GOT3 (cell line): ENCODE results near the gene KCNH1.

Source experiments
- DNase-seq: peaks from one replicate; lab custom pipeline; 2025; ENCODE audit warnings: mixed read lengths; lab: John Stamatoyannopoulos, UW

Gene KCNH1

DNA sequence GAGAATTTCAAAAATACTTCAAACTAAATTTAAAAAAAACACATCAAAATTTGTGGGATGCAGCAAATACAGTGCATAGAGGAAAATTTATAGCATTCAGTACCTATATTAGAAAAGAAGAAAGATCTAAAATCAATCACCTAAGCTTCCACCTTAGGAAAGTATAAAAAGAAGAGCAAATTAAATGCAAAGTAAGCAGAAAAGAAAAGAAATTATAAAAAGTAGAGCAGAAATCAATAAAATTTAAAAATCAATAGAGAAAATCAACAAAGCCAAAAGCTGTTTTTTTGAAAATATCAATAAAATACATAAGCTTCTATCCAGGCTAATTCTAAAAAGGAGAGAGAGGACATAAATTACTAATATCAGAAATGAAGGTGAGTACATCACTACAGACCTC, 255.4 kb downstream of the KCNH1 start:
- DNase-seq = no peak

DNA sequence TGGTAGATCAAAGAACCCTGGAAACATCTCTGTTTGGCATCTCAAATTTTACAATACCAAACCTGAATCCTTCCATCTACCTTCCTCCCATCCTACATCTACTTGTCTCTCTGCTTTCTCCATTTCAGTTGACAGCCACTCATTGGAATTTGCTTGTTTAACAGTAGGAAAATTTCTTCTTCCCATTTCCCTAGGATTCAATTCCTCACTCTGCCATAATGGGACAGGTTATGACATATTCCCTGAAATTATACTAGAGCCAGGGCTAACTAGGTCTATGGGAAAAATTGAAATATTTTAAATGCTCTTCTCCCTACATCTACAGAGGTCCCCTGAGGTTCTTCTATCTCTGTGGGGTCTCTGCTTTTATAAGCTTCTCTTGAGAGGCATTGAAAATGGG, 257.7 kb downstream of the KCNH1 start:
- no peak for DNase-seq

DNA sequence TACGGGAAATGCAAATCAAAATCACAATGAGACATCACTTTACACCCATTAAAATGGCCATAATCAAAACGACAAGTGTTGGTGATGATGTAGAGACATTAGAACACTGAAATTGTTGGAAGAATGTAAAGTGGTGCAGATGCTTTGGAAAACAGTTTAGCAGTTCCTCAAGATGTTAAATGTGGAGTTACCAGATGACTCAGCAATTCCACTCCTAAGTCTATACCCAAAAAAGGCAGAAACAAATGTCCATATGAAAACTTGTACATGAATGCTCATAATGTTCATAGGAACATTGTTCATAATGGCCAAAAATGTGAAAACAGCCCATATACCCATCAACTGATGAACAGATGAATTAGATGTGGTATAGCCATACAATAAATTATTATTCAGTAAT, 267.4 kb downstream of the KCNH1 start:
- DNase-seq = no peak

DNA sequence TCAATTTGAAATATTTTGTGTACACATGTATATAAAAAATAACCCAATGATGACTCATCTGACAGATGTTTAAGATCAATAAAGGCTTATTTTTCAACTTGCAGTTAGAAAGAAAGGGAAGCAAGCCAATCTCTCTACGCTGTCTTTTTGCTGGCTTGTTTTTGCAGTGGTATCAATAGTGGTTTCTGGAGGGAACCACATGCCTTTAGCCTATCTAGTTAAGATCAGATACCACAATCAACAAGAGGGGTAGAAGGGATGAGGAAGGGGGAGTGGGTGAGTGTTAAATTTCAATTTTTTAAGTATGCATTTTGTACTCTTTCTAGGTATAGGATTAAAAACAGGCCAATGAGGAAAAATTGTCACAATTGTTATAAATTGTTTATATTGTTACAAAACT, 276.2 kb downstream of the KCNH1 start:
- no peak for DNase-seq

DNA sequence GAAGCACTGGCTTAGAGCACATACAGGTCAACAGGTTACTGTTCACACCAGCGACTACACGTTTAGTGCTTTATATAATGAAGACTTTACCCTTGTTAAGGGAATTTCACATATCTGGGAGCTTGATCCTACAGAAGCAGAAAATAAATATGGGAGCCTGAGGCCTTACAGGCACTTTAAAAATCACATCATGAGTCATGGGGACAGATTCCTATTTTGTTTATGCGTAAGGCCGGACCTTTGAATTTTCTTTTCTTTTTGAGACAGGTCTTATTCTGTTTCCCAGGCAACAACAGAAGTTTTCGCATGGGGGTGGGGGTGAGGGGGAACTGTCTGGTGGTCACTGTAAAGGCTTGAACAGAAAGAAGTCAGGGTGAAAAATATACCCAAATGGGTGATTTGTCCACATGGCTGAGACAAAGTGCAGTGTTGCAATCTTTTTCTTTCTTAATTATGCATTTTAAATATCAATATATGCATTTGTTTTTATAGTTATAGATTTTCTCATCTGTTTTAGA, 276.7 kb downstream of the KCNH1 start:
- no peak for DNase-seq

DNA sequence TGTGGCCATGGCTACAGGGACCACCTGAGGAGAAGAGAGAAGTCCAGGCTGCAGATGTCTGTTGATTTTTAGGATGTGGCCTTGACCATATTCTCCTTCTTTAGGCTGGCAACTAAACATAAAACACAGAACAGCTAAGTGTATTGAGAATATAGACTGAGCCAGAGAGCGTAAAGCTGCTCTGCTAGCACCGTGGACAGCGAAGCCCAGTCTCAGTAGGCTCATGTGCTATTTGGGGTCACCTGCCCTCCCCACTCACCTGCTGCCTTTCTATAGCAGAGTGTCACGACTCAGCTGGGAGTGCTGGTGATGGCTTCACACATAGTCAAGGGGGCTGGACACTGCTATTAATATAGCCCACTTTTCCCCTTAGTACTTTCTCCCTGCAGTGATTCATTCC, 278.5 kb downstream of the KCNH1 start:
- no peak for DNase-seq

DNA sequence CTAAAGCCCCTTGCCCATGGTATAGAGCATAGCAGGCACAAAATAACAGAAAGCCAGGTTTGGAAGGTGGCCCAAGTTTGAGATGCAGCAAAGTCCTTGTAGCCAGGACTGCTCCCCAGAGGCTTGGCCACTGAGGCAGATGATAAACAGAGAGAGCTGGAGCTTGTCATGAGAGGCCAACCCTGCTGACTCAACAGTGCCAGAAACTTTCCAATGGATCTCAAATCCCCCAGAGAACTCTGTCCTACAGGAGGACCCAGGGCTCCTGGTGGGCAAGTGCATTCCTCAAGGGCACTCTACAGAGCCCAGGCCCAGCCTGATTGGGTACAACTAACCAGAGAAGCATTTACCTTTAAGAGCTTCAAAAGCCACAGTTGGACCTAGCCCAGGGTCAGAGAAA, 280.7 kb downstream of the KCNH1 start:
- DNase-seq = no peak

DNA sequence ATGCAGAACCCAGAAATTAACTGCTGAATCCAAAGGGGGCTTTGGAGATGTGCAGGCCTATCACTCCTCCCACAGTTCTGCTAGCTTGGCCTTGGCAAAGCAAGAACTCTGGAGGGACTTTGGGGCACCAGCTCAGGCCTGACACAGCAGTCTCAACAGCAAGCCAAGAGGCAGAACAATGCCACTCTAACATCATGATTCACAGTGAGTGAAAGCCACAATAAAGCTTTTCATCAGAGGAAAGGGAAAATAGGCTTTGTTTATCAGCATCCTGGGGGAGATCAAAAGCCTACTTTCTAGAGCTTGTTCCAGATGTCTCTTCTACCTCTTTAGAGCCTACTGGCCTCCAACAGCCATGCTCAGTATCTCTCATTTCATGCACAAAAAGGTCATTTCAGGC, 283.4 kb downstream of the KCNH1 start:
- DNase-seq = no peak

DNA sequence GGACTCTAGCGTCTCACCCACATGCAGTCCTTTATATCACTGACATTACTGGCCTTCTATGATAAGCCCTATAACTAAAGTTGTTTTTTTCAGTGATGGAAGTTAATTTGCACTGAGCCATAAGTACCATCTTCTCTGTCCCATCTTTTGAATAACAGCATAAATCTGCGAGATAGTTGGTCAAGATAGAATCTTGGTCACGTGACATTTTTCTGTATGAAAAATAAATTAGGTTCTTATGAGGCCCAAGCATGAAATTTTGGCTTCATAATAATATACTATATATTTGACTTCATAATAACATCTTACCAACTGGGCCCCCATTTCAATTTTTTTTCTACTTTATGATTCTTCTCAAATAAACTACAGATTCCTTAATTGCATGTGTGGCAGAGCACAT, 285.5 kb downstream of the KCNH1 start:
- no peak for DNase-seq

DNA sequence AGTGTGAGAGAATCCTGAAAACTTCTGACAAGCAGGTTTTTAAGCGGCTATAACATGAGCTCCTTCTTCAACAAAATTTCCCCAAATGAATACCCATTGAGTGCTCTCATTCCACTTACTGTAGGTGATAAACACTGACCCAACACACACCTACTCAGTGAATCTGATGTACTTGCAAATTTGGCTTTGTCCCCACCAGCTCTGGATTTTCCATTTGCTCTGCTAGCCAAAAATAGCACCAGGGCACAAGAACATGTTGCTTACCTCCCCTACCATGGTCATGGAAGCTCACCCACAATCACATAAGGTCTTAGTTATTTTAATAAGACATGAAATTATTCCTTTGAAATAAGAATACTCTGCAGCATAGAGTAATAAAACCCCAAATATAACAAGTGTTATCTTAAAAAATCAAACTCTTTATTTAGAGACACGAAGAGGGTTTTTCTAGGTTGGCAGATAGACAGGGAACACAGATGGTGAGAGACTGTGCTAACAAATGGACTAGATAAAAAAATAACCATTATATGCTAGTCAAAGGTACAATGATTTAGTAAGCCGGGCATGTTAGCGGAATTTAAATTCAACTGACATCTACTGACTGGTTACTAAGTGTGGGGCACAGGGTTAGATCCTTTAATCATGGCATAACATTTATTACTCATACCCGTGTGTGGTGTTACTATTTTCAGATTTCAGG, 291.9 kb downstream of the KCNH1 start:
- no peak for DNase-seq

DNA sequence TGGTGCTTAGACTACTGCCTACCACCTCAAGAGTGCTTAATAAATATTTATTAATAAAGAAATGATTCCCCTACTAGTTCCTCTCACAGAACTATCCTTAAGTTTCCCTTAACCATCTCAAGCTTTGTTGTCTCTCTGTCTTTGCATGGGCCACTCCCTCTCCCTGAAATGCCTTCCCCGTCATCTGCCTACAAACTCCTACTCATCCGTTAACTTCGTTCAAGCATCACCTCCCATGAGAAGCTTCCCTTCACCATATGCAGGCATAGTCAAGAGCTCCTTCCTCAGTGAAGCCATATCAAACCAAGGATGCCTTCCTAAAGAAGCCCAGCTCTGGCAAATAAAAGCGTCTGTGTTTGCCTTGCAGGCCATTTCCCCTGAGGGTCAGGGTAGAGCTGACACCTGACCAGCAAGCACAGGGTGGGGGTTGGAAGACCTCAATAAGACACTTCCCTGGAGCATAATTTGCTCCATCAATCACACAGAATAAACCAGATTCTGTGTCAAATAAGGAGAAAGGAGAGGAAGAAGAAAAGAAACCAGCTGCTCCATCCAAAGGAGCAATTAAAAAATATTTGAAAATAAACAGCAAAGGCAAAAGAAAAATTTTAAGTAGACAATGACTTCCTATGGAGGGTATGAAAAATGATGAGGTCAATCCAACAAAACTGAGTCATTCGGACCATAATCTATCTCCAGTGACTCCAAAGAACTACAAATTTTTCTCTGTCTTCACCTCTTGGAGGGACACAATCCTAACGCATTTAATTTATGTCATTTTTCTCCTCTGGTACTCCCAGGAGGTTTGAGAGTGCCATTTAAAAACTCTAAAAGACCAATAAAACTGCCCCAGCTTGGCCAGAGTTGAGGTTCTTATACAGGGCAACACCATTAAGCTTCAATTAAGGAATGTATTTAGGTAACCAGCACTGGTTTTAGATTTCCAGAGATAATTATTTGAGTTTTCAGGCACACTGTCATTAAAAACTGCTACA, 303.6 kb downstream of the KCNH1 start:
- DNase-seq = no peak

DNA sequence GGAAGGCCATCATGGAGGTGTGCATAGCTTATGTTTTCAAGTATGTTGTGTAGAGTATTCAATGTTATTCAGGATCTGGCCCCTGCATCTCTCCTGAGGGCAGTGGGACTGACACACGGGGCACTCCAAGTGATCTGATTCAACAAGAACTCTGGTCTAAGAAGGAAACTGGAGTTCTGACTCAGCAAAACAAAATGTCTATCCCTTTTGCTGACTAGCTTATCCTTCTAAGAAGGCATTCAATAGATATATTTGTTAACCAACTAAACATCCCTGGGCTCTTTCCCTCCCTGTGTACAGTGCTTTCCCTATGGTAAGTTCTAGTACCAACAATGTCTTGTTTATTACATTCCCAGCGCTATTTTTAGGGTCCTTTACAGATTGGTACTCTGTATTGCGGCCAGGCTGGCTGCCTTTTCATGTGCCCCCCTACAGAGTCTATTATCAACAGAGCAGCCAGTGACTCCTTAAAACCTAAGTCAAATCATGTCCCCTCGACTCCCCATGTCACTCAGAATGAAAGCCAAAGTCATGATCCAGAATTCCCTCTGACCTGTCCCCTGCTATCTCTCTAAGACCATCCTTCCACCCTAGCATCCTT, 304.9 kb downstream of the KCNH1 start:
- no peak for DNase-seq

DNA sequence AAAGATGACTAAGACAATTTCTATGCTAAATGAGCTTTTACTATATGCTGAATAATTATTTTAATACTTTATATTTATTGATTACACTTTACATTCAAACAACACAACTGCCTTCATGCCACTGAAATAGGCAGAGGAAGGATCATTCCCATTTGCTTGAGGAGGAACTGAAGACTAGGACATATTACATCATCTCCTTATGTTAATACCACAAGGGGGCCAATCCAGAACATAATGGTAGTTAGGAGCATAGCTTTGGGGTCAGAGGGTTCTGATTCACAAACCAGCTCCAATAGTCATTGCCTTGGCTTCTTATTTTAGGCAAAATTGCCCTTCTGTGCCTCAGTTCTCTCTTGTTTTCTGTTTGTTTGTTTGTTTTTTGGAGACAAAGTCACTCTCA, 306.5 kb downstream of the KCNH1 start:
- no peak for DNase-seq

DNA sequence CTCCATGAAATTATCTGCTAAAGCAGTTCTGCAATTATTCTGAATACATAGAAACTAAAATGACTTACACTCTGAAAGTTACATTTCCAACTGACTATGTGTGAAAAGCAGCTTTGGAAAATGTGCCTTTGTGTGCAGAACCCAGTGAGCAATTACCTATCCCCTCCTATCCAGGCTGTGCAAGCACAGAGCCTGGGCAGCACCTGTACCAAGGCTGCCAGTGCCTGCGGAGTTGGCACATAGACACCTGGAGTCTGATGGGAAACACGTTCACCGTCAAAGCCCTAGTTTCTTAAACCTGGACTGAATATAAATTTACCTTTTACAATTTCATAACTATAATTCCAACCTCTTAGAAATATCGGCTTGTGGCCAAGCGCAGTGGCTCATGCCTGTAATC, 307.3 kb downstream of the KCNH1 start:
- no peak for DNase-seq

DNA sequence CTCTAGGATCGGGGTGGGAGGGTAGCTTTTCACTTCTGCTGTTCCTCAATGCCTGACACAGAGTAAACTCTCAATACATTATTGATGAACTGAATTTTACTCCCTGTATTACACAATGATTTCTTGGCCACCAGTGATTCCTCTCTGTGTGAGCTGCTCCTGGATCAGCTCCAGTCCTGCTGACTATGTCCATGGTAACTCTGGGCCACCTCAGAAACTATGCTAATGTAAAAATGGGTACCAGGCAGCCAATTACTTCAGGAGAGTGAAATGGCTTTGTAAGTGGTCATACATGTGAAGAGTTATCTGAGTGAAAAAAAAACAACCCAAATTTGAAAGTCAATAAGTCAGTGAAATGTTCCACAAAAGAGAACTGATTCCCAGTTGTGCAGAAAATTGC, 311.0 kb downstream of the KCNH1 start:
- DNase-seq = no peak

DNA sequence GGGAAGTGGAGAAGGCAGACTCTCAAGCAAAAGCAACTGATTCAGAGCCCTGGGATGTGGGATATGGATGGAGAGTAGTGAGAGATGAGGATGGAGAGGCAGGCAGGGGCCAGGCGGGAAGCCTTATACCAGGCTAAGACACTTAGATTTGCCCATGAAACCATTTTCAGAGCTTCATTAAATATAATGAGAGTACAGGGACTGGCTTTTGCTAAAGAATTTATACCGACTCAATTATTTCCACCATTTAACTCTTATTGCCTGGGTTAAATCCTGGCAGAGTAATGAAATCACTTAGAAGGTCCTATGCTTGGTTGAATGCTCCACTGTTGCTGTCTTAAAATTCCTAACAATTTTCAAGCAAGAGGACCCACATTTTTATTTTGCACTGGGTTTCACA, 311.7 kb downstream of the KCNH1 start:
- DNase-seq = no peak

DNA sequence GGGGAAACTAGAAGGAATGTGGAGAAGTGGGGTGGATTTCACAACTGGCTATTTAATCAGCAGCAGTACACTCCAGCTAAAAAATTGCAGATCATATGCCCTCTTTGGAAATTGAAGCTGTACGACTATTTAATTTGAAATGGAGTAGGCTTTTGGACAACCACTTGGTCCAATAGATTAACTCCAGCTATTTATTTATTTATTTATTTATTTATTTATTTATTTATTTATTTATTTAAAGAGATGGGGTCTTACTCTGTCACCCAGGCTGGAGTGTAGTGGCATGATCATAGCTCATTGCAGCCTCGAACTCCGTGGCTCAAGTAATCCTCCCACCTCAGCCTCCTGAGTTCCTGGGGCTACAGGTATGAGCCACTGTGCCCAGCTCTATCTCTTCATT, 312.3 kb downstream of the KCNH1 start:
- no peak for DNase-seq

DNA sequence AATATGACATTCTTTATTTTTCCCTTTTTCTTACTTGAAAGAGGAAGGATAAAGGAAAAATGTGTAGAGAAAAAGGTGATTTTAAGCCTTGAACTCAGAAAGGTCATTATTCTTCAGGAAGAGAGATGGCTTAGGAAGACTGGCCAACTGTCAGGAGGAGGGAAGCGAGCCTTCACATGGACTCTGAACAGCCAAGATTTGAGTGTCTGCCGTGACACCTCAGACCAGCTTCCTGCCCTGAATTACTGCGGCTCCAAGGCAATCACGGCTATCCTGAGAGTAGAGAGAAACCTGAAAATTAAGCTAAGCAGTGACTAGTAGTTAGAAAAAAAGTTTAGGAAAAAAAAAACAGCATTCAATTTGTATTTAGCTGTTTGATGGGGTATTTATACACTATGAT, 314.7 kb downstream of the KCNH1 start:
- DNase-seq = no peak

DNA sequence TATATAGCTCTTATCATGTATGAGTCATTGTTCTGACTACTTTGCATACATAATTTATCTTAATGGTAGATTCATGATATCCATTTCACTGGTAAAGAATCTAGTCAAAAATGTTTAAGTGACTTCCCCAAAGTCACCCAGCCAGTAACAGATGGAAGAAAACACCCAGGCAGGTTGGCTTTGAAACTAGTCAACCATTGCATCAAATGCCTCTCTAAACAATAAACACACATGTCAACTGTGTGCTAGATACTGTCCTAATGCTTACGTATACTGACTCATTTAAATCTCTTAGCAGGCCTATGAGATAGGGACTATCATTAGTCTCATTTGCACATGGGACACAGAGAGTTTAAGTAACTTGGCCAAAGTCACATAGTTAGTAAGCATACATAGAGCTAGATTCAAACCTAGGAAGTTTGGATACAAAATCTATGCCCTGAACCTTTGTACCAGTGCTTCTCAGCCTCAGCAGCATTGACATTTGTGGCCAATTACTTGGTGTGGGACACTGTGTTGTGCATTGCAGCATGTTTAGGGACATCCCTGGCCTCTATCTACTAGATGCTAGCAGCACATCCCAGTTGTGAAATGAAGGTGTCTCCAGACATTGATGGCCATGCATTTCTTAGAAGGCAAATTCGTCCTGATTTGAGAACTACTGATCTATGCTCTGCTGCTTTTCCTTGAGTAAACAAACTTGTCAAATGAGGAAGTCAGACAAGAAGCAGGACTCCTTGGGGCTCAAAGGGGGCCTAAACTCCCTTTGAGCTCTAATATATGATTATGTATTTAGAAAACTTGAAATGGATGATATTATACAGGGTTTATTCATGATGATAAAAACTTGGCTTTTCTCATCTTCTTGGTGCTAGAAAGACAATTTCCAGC, 316.3 kb downstream of the KCNH1 start:
- no peak for DNase-seq

DNA sequence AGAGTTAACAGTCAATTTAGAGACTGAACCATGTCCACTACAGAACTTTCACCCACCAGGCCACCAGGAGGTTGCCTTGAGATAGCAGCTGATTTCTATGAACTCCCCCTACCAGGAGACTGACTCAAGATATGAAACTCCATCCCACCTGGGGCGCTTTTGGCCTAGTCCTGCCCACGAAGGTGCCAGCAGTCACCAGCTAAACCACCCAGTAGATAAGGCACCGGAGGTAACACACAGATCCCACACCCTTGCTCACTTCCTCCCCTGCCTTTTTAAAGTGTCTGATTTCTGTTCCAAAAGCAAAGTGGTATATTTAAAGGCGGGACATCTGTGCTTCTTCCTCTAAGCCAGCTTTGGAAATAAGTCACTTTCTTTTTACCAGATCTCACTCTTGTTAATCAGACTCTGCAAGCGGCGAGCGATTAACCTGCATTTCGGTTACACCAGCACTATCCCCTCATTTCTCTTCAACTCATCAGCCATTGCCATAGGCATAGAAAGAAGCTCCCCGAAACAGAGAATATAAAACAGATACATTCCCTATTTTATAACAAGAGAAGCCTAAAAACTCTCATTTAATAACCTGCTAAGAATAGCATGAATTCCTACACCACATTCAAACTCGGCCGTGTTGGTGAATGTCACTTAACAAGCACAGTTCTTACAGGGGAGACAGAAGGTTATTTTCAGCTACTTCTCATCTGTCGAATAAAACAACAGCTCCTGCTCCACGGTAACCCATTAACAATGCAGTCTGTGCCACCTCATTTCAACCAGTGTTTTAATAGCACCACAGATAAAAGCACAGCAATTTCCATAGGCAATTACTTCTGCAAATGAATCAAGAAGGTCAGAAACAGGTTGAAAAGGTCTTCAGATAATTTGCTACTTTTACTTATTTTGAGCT, 318.1 kb downstream of the KCNH1 start:
- DNase-seq = no peak
